SH-SY5Y (cell line): ENCODE measurements around the gene HOXD11.

Source experiments
- GATA2 ChIP-seq: IDR thresholded peaks from 2 replicates; pipeline ENCODE4 v1.6.1; 2011; ENCODE audit warnings: mild to moderate bottlenecking, low read depth, low read length
- GATA3 ChIP-seq: IDR thresholded peaks from 2 replicates; pipeline ENCODE4 v1.6.1; 2011; ENCODE audit warnings: low read depth, mild to moderate bottlenecking, low read length, moderate library complexity

GRCh38 chr2:176140513-176141317, 33.6 kb downstream of the HOXD11 start:
- TF ChIP-seq GATA3 = no peak
- TF ChIP-seq GATA2 = no peak
